Measurements from ENCODE around the gene CDKN2AIP.
"Not testable (repeated sequence)": the region's sequence is repeated elsewhere in the genome, so short reads cannot be mapped to it uniquely, and the experiment has no call there.

The CDKN2AIP gene

GRCh38 chr4:183449193-183449882 is 4.9 kb downstream of the CDKN2AIP start:
- peak; percentile 93 for DNase-seq

- no peak for DNase-seq
These were observed 5.7 kb downstream of the CDKN2AIP start for GRCh38 chr4:183450108-183450507.

GRCh38 chr4:183455431-183456195 is 11.2 kb downstream of the CDKN2AIP start:
- DNase-seq: peak; percentile 66

- DNase-seq: no peak
These were observed 13.6 kb downstream of the CDKN2AIP start for GRCh38 chr4:183458005-183458404.

GRCh38 chr4:183463903-183464619 is 19.6 kb downstream of the CDKN2AIP start:
- DNase-seq: not testable (repeated sequence)

GRCh38 chr4:183465879-183466278 is 21.4 kb downstream of the CDKN2AIP start:
- DNase-seq: not testable (repeated sequence)

GRCh38 chr4:183467246-183467645 is 22.8 kb downstream of the CDKN2AIP start:
- no peak for DNase-seq

GRCh38 chr4:183468210-183469095 is 24.0 kb downstream of the CDKN2AIP start:
- DNase-seq: no peak

- DNase-seq: peak; percentile 21
These were observed 24.8 kb downstream of the CDKN2AIP start for GRCh38 chr4:183469285-183469684.

GRCh38 chr4:183469936-183470335 is 25.5 kb downstream of the CDKN2AIP start:
- no peak for DNase-seq

- no peak for DNase-seq
These were observed 26.4 kb downstream of the CDKN2AIP start for GRCh38 chr4:183470821-183471220.

- peak; percentile 73 for DNase-seq
These were observed 27.7 kb downstream of the CDKN2AIP start for GRCh38 chr4:183471946-183472708.

GRCh38 chr4:183478123-183478522 is 33.7 kb downstream of the CDKN2AIP start:
- DNase-seq: no peak

GRCh38 chr4:183478926-183479325 is 34.5 kb downstream of the CDKN2AIP start:
- no peak for DNase-seq

- DNase-seq: not testable (repeated sequence)
These were observed 38.2 kb downstream of the CDKN2AIP start for GRCh38 chr4:183482515-183483095.

- no peak for DNase-seq
These were observed 39.6 kb downstream of the CDKN2AIP start for GRCh38 chr4:183483997-183484396.

GRCh38 chr4:183485411-183486160 is 41.1 kb downstream of the CDKN2AIP start:
- peak; percentile 55 for DNase-seq

GRCh38 chr4:183492791-183493222 is 48.4 kb downstream of the CDKN2AIP start:
- DNase-seq: peak; percentile 96

GRCh38 chr4:183493246-183493645 is 48.8 kb downstream of the CDKN2AIP start:
- no peak for DNase-seq

- DNase-seq: no peak
These were observed 50.7 kb downstream of the CDKN2AIP start for GRCh38 chr4:183495184-183495583.
